Ectodermal cell (in vitro differentiated cells): ENCODE results near the gene AIF1L.

ENCODE experiments used
- H3K27ac ChIP-seq: 2 replicates; pipeline ENCODE4 v1.7.0; 2013; ENCODE audit warnings: mild to moderate bottlenecking, low read depth, low read length; ENCODE audit not compliant: insufficient read depth, poor library complexity, severe bottlenecking
- H3K27me3 ChIP-seq: 2 replicates; pipeline ENCODE4 v1.7.0; 2013; ENCODE audit warnings: mild to moderate bottlenecking, low read length; ENCODE audit not compliant: insufficient read depth, control insufficient read depth, poor library complexity, severe bottlenecking
- H3K36me3 ChIP-seq: one replicate; pipeline ENCODE4 v1.7.0; 2013; ENCODE audit warnings: low read length; ENCODE audit not compliant: control insufficient read depth, insufficient read depth
- H3K4me1 ChIP-seq: one replicate; pipeline ENCODE4 v1.7.0; 2013; ENCODE audit warnings: low read length; ENCODE audit not compliant: control insufficient read depth, insufficient read depth
- H3K4me3 ChIP-seq: 2 replicates; pipeline ENCODE4 v1.7.0; 2013; ENCODE audit warnings: low read depth, low read length, control low read depth; ENCODE audit not compliant: insufficient read depth
- H3K9me3 ChIP-seq: 2 replicates; pipeline ENCODE4 v1.7.0; 2013; ENCODE audit warnings: mild to moderate bottlenecking, low read length, moderate library complexity; ENCODE audit not compliant: control insufficient read depth
- WGBS, 2 experiments: methylation state at CpG; one replicate each; pipeline ENCODE4 v1.1.7; 2013; ENCODE audit warnings: missing lambda C conversion rate in 2 of 2; 5-methylcytosine and 5-hydroxymethylcytosine counted together

AIF1L gene

GRCh38 chr9:131161585-131161984 is 65.3 kb downstream of the AIF1L start:
- no peaks in the 10 kb centered on the region for H3K9me3 ChIP-seq
- WGBS, 2 experiments, result 96 to 97% methylated on average over 4 to 6 of the region's 6 CpGs
- no peaks in the 10 kb centered on the region for H3K4me1 ChIP-seq
- H3K27ac ChIP-seq, result no peak overlapping the region
- no peaks in the 10 kb centered on the region for H3K27me3 ChIP-seq
- H3K4me3 ChIP-seq, result no peak overlapping the region
- peaks cover 51% of the 10 kb centered on the region for H3K36me3 ChIP-seq

DNA sequence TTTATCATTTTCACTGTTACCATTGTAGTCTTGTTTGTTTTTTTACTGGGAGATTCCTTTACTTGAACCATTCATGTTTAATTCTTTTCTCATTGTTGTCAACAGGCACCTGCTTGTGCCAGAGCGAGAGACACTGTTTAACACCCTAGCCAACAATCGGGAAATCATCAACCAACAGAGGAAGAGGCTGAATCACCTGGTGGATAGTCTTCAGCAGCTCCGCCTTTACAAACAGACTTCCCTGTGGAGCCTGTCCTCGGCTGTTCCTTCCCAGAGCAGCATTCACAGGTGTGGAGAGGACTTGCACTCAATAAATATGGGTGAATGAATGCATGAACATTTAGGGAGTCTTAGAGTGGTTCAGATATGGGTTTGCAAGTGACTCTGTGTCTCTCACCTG is 66.6 kb downstream of the AIF1L start:
- Histone ChIP-seq H3K27ac (no peak overlapping the region), H3K36me3 (peaks cover 44% of the 10 kb centered on the region), H3K9me3 (no peaks in the 10 kb centered on the region), H3K4me3 (no peak overlapping the region), H3K4me1 (no peaks in the 10 kb centered on the region), H3K27me3 (no peaks in the 10 kb centered on the region)
- 93 to 96% methylated on average over 4 of the region's 4 CpGs for WGBS, 2 experiments

DNA sequence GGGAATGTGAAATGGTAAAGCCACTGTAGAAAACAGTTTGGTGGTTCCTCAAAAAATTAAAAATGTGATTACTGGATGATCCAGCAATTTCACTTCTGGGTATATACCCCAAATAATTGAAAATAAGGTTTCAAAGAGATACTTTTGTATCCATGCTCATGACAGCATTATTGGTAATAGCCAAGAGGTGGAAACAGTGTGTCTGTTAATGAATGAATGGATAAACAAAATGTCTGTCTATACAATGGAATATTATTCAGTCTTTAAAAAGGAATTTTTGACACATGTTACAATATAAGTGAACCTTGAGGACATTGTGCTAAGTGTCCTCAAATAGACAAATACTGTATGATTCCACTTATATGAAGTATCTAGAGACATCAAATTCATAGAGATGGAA is 69.2 kb downstream of the AIF1L start:
- H3K4me1 ChIP-seq, result no peaks in the 10 kb centered on the region
- no peak overlapping the region for H3K4me3 ChIP-seq
- H3K27me3 ChIP-seq, result no peaks in the 10 kb centered on the region
- no peaks in the 10 kb centered on the region for H3K9me3 ChIP-seq
- peaks cover 36% of the 10 kb centered on the region for H3K36me3 ChIP-seq
- no peak overlapping the region for H3K27ac ChIP-seq

- Histone ChIP-seq H3K4me1 (no peaks in the 10 kb centered on the region), H3K4me3 (no peak overlapping the region), H3K9me3 (no peaks in the 10 kb centered on the region), H3K27me3 (no peaks in the 10 kb centered on the region), H3K27ac (no peak overlapping the region), H3K36me3 (peaks cover 35% of the 10 kb centered on the region)
- WGBS, 2 experiments, result 97 to 99% methylated on average over 6 of the region's 6 CpGs
Measured at GRCh38 chr9:131167146-131167692, 70.9 kb downstream of the AIF1L start.

DNA sequence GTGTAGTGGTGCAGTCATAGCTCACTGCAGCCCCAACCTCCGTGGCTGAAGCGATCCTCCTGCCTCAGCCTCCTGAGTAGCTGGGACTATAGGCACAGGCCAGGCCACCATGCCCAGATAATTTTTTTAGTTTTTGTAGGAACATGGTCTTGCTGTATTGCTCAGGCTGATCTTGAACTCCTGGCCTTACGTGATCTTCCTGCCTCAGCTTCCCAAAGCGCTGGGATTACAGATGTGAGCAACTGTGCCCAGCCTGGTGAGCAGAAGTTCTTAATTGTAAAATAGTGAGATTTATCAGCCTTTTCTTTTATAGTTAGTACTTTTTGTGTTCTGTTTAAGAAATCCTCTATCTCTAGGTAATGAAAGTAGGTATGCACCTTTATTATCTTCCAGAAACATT is 71.6 kb downstream of the AIF1L start:
- H3K36me3 ChIP-seq, result peaks cover 30% of the 10 kb centered on the region
- H3K27me3 ChIP-seq, result no peaks in the 10 kb centered on the region
- WGBS, 2 experiments, result 93 to 95% methylated on average over 4 of the region's 4 CpGs
- no peaks in the 10 kb centered on the region for H3K9me3 ChIP-seq
- H3K4me3 ChIP-seq, result no peak overlapping the region
- H3K27ac ChIP-seq, result no peak overlapping the region
- no peaks in the 10 kb centered on the region for H3K4me1 ChIP-seq

- Histone ChIP-seq H3K9me3 (no peaks in the 10 kb centered on the region), H3K36me3 (peaks cover 25% of the 10 kb centered on the region), H3K27me3 (no peaks in the 10 kb centered on the region), H3K4me1 (no peaks in the 10 kb centered on the region), H3K27ac (no peak overlapping the region), H3K4me3 (no peak overlapping the region)
- 93 to 96% methylated on average over 7 of the region's 7 CpGs for WGBS, 2 experiments
Measured at GRCh38 chr9:131169563-131170240, 73.4 kb downstream of the AIF1L start.
